ENCODE results near the gene PGLYRP2. TPM values are rescaled to one million over a fixed set of nuclear protein-coding genes. Genes with fewer than 3 reads are reported as not detected.
"Not testable (repeated sequence)": the region's sequence is repeated elsewhere in the genome, so short reads cannot be mapped to it uniquely, and the experiment has no call there.

Gene PGLYRP2
- total and polyA plus RNA-seq, 2 donors: 0.14 to 0.71 TPM

- 97% methylated on average over 1 of the region's 1 CpG for WGBS
- no peaks in the 10 kb centered on the region for H3K9me3 ChIP-seq (ENCODE audit: control insufficient read depth in 2 of 2, insufficient read depth in 1 of 2, low read length in 1 of 2)
Observed at GRCh38 chr19:15495151-15495550, 15.8 kb upstream of the PGLYRP2 start.

GRCh38 chr19:15488489-15489226 lies 9.4 kb upstream of the PGLYRP2 start:
- Histone ChIP-seq H3K27ac (ENCODE audit: low read depth in 1 of 2, low read length in 1 of 2) (no peak overlapping the region), H3K4me1 (ENCODE audit: control insufficient read depth in 2 of 2, insufficient read depth in 2 of 2, low read length in 2 of 2) (no peaks in the 10 kb centered on the region), H3K9me3 (ENCODE audit: control insufficient read depth in 2 of 2, insufficient read depth in 1 of 2, low read length in 1 of 2) (no peaks in the 10 kb centered on the region), H3K4me3 (ENCODE audit: low read length in 2 of 2) (no peak overlapping the region), H3K36me3 (ENCODE audit: control insufficient read depth in 2 of 2, insufficient read depth in 2 of 2, low read length in 1 of 2) (no peaks in the 10 kb centered on the region), H3K27me3 (ENCODE audit: control insufficient read depth in 2 of 2, insufficient read depth in 1 of 2, low read length in 1 of 2) (no peaks in the 10 kb centered on the region)
- DNase-seq (ENCODE audit: low read depth in 6 of 9, low spot score in 9 of 9): no peak
- WGBS: 91% methylated on average over 13 of the region's 13 CpGs

More at GRCh38 chr19:15495151-15495550, 15.8 kb upstream of the PGLYRP2 start:
- no peak for DNase-seq (ENCODE audit: low read depth in 6 of 9, low spot score in 9 of 9)
- Histone ChIP-seq H3K4me1 (ENCODE audit: control insufficient read depth in 2 of 2, insufficient read depth in 2 of 2, low read length in 2 of 2) (no peaks in the 10 kb centered on the region), H3K27ac (ENCODE audit: low read depth in 1 of 2, low read length in 1 of 2) (no peak overlapping the region), H3K4me3 (ENCODE audit: low read length in 2 of 2) (no peak overlapping the region), H3K27me3 (ENCODE audit: control insufficient read depth in 2 of 2, insufficient read depth in 1 of 2, low read length in 1 of 2) (peaks cover 0 to 3% of the 10 kb centered on the region in 2 donors), H3K36me3 (ENCODE audit: control insufficient read depth in 2 of 2, insufficient read depth in 2 of 2, low read length in 1 of 2) (no peaks in the 10 kb centered on the region)

DNA sequence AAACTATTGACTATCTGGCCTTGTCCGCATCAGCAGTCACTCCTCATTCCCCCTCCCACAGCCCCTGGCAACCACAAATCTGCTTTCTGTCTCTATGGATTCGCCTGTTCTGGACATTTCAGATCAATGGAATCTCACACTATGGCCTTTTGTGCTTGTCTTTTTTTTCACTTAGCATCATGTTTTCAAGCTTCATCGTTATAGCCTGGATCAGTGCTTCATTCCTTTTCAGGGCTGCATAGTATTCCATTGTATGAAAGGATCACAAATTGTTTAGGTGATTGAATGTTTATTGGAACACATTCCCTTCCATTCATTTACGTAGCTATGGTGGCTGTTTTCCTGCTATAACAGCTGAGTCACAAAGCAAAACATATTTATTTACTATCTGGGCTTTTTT lies 7.7 kb upstream of the PGLYRP2 start:
- H3K36me3 ChIP-seq (ENCODE audit: control insufficient read depth in 2 of 2, insufficient read depth in 2 of 2, low read length in 1 of 2): no peaks in the 10 kb centered on the region
- H3K27me3 ChIP-seq (ENCODE audit: control insufficient read depth in 2 of 2, insufficient read depth in 1 of 2, low read length in 1 of 2): no peaks in the 10 kb centered on the region
- no peak overlapping the region for H3K4me3 ChIP-seq (ENCODE audit: low read length in 2 of 2)
- H3K4me1 ChIP-seq (ENCODE audit: control insufficient read depth in 2 of 2, insufficient read depth in 2 of 2, low read length in 2 of 2): no peaks in the 10 kb centered on the region
- H3K27ac ChIP-seq (ENCODE audit: low read depth in 1 of 2, low read length in 1 of 2): no peak overlapping the region
- 98% methylated on average over 4 of the region's 4 CpGs for WGBS
- H3K9me3 ChIP-seq (ENCODE audit: control insufficient read depth in 2 of 2, insufficient read depth in 1 of 2, low read length in 1 of 2): no peaks in the 10 kb centered on the region
- DNase-seq (ENCODE audit: low read depth in 6 of 9, low spot score in 9 of 9): no peak

DNA sequence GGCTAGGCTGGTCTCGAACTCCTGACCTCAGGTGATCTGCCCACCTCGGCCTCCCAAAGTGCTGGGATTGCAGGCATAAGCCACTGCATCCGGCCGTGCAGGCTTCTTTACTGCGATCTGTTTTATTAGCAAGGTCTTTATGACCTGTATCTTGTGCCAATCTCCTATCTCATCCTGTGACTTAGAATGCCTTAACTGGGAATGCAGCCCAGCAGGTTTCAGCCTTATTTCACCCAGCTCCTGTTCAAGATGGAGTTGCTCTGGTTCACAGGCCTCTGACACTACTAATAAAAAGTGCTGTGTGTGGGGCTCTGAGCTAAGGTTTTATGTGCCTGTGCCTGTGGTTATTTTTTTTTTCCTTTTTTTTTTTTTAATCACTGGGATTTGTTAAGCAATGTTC lies 6.5 kb upstream of the PGLYRP2 start:
- not testable (repeated sequence) for H3K4me1 ChIP-seq (ENCODE audit: control insufficient read depth in 2 of 2, insufficient read depth in 2 of 2, low read length in 2 of 2); H3K36me3 ChIP-seq (ENCODE audit: control insufficient read depth in 2 of 2, insufficient read depth in 2 of 2, low read length in 1 of 2); H3K4me3 ChIP-seq (ENCODE audit: low read length in 2 of 2); H3K9me3 ChIP-seq (ENCODE audit: control insufficient read depth in 2 of 2, insufficient read depth in 1 of 2, low read length in 1 of 2); DNase-seq (ENCODE audit: low read depth in 6 of 9, low spot score in 9 of 9); H3K27ac ChIP-seq (ENCODE audit: low read depth in 1 of 2, low read length in 1 of 2); H3K27me3 ChIP-seq (ENCODE audit: control insufficient read depth in 2 of 2, insufficient read depth in 1 of 2, low read length in 1 of 2)
- 98% methylated on average over 5 of the region's 5 CpGs for WGBS

DNA sequence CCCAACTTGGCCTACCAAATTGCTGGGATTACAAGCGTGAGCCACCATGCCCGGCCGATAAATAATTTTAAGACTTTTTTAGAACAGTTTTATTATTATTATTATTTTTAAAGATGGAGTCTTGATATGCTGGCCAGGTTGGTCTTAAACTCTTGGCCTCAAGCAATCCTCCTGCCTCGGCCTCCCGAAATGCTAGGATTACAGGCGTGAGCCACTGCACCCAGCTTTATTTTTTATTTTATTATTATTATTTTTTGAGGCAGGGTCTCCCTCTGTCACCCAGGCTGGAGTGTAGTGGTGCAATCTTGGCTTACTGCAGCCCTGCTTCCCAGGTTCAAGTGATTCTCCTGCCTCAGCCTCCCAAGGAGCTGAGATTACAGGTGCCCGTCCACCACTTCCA lies 1.7 kb upstream of the PGLYRP2 start:
- H3K36me3 ChIP-seq (ENCODE audit: control insufficient read depth in 2 of 2, insufficient read depth in 2 of 2, low read length in 1 of 2); H3K9me3 ChIP-seq (ENCODE audit: control insufficient read depth in 2 of 2, insufficient read depth in 1 of 2, low read length in 1 of 2); DNase-seq (ENCODE audit: low read depth in 6 of 9, low spot score in 9 of 9); H3K27ac ChIP-seq (ENCODE audit: low read depth in 1 of 2, low read length in 1 of 2); H3K27me3 ChIP-seq (ENCODE audit: control insufficient read depth in 2 of 2, insufficient read depth in 1 of 2, low read length in 1 of 2); H3K4me3 ChIP-seq (ENCODE audit: low read length in 2 of 2): not testable (repeated sequence)
- peaks cover 0 to 17% of the 10 kb centered on the region in 2 donors for H3K4me1 ChIP-seq (ENCODE audit: control insufficient read depth in 2 of 2, insufficient read depth in 2 of 2, low read length in 2 of 2)
- 90% methylated on average over 7 of the region's 7 CpGs for WGBS

- peaks cover 0 to 17% of the 10 kb centered on the region in 2 donors for H3K4me1 ChIP-seq (ENCODE audit: control insufficient read depth in 2 of 2, insufficient read depth in 2 of 2, low read length in 2 of 2)
- no peak for DNase-seq (ENCODE audit: low read depth in 6 of 9, low spot score in 9 of 9)
- no peak overlapping the region for H3K27ac ChIP-seq (ENCODE audit: low read depth in 1 of 2, low read length in 1 of 2)
- 52% methylated on average over 5 of the region's 5 CpGs for WGBS
- peaks cover 0 to 12% of the 10 kb centered on the region in 2 donors for H3K9me3 ChIP-seq (ENCODE audit: control insufficient read depth in 2 of 2, insufficient read depth in 1 of 2, low read length in 1 of 2)
- H3K4me3 ChIP-seq (ENCODE audit: low read length in 2 of 2): no peak overlapping the region
- H3K36me3 ChIP-seq (ENCODE audit: control insufficient read depth in 2 of 2, insufficient read depth in 2 of 2, low read length in 1 of 2): no peaks in the 10 kb centered on the region
- peaks cover 3 to 8% of the 10 kb centered on the region in 2 donors for H3K27me3 ChIP-seq (ENCODE audit: control insufficient read depth in 2 of 2, insufficient read depth in 1 of 2, low read length in 1 of 2)
Observed at GRCh38 chr19:15476325-15476724, 3.0 kb downstream of the PGLYRP2 start.

GRCh38 chr19:15475611-15476010 lies 3.7 kb downstream of the PGLYRP2 start:
- 98% methylated on average over 10 of the region's 10 CpGs for WGBS
- Histone ChIP-seq H3K9me3 (ENCODE audit: control insufficient read depth in 2 of 2, insufficient read depth in 1 of 2, low read length in 1 of 2) (peaks cover 0 to 12% of the 10 kb centered on the region in 2 donors), H3K27ac (ENCODE audit: low read depth in 1 of 2, low read length in 1 of 2) (no peak overlapping the region), H3K4me3 (ENCODE audit: low read length in 2 of 2) (no peak overlapping the region), H3K27me3 (ENCODE audit: control insufficient read depth in 2 of 2, insufficient read depth in 1 of 2, low read length in 1 of 2) (peaks cover 3 to 13% of the 10 kb centered on the region in 2 donors), H3K36me3 (ENCODE audit: control insufficient read depth in 2 of 2, insufficient read depth in 2 of 2, low read length in 1 of 2) (no peaks in the 10 kb centered on the region), H3K4me1 (ENCODE audit: control insufficient read depth in 2 of 2, insufficient read depth in 2 of 2, low read length in 2 of 2) (peaks cover 0 to 17% of the 10 kb centered on the region in 2 donors)
- DNase-seq (ENCODE audit: low read depth in 6 of 9, low spot score in 9 of 9): no peak

GRCh38 chr19:15475169-15475568 lies 4.1 kb downstream of the PGLYRP2 start:
- WGBS: 92% methylated on average over 4 of the region's 4 CpGs
- no peak for DNase-seq (ENCODE audit: low read depth in 6 of 9, low spot score in 9 of 9)

DNA sequence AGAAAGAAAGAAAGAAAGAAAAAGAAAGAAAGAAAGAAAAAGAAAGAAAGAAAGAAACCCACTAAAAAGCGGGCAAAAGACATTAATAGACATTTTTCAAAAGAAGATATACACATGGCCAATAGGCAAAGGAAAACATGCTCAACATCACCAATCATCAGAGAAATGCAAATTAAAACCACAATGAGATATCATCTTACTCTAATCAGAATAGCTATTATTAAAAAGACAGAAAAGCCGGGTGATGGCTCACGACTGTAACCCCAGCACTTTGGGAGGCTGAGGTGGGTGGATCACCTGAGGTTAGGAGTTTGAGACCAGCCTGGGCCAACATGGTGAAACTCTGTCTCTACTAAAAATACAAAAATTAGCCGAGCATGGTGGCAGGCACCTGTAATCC lies 5.5 kb downstream of the PGLYRP2 start:
- not testable (repeated sequence) for DNase-seq (ENCODE audit: low read depth in 6 of 9, low spot score in 9 of 9); H3K36me3 ChIP-seq (ENCODE audit: control insufficient read depth in 2 of 2, insufficient read depth in 2 of 2, low read length in 1 of 2); H3K27ac ChIP-seq (ENCODE audit: low read depth in 1 of 2, low read length in 1 of 2); H3K4me3 ChIP-seq (ENCODE audit: low read length in 2 of 2)
- peaks cover 0 to 18% of the 10 kb centered on the region in 2 donors for H3K9me3 ChIP-seq (ENCODE audit: control insufficient read depth in 2 of 2, insufficient read depth in 1 of 2, low read length in 1 of 2)
- H3K27me3 ChIP-seq (ENCODE audit: control insufficient read depth in 2 of 2, insufficient read depth in 1 of 2, low read length in 1 of 2): peaks cover 12 to 31% of the 10 kb centered on the region in 2 donors
- peaks cover 8 to 15% of the 10 kb centered on the region in 2 donors for H3K4me1 ChIP-seq (ENCODE audit: control insufficient read depth in 2 of 2, insufficient read depth in 2 of 2, low read length in 2 of 2)
- 76% methylated on average over 4 of the region's 4 CpGs for WGBS

More at GRCh38 chr19:15475169-15475568, 4.1 kb downstream of the PGLYRP2 start:
- Histone ChIP-seq H3K9me3 (ENCODE audit: control insufficient read depth in 2 of 2, insufficient read depth in 1 of 2, low read length in 1 of 2) (peaks cover 0 to 12% of the 10 kb centered on the region in 2 donors), H3K4me3 (ENCODE audit: low read length in 2 of 2) (no peak overlapping the region), H3K4me1 (ENCODE audit: control insufficient read depth in 2 of 2, insufficient read depth in 2 of 2, low read length in 2 of 2) (peaks cover 0 to 17% of the 10 kb centered on the region in 2 donors), H3K27ac (ENCODE audit: low read depth in 1 of 2, low read length in 1 of 2) (no peak overlapping the region), H3K27me3 (ENCODE audit: control insufficient read depth in 2 of 2, insufficient read depth in 1 of 2, low read length in 1 of 2) (peaks cover 3 to 18% of the 10 kb centered on the region in 2 donors), H3K36me3 (ENCODE audit: control insufficient read depth in 2 of 2, insufficient read depth in 2 of 2, low read length in 1 of 2) (no peaks in the 10 kb centered on the region)

All from thymus (tissue), 11 donors.